ENCODE results near the gene INTS7. TPM values are rescaled to one million over a fixed set of nuclear protein-coding genes. Genes with fewer than 3 reads are reported as not detected.
A peak's percentile ranks its signal among the peaks of the same experiment; 100 is the strongest.

Gene INTS7
- total RNA-seq (ENCODE audit: low replicate concordance), result 17.1 and 20.7 TPM in 2 replicates

DNA sequence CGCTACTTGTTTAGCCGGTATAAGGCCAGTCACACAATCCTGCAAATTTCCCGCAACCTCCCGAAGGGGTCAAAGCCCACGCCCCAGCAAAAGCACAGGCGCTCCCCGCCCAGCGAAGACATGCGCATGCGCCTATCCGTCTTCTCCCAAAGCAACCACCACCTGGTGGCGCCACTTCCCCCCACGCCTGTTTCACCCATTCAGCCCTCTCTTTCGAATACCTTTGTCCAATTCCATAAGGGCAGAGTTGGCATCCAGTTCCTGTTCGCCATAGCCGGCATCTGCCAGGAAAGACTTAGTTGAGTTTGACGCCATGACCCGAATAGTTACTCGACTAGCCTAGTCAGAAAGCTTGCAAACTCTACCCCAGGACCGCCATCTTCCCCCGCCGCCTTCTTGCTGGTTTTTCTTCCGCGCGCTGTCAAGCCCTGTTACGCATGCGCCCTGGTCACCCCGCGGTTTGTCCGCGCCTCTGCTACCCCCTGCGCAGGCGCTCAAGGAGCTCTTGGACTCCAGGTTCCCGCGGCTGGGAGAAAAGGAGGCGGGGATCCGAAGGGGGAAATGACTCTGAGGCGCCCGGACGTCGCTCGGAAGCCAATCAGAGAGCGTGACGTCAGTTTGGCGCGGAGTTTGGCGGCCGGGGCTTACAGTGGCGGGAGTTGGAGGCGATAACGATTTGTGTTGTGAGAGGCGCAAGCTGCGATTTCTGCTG, at the start of gene INTS7, which contains the start of gene DTL:
Gene INTS7 (minus strand): TSS at position 435 of the 712 bp plus-strand sequence. CDS start 120 bp downstream, at position 315.
Gene DTL (plus strand): TSS at position 626 of the 712 bp plus-strand sequence. CDS start 143 bp downstream, outside the sequence.
- peak within 1 kb of the TSS; percentile 87 for H3K27ac Mint-ChIP-seq
- Histone ChIP-seq H4K20me1 (ENCODE audit: low read depth) (peaks cover 39% of the 10 kb centered on the region), H3K4me3 (peak within 1 kb of the TSS; percentile 73), H3K4me1 (peaks cover 23% of the 10 kb centered on the region), H3K4me2 (peak within 1 kb of the TSS; percentile 90), H3F3A (ENCODE audit: low read depth) (peaks cover 8% of the 10 kb centered on the region), H3K79me2 (ENCODE audit: low read depth) (peaks cover 92% of the 10 kb centered on the region), H3K27ac (peak within 1 kb of the TSS; percentile 78), H3K9me3 (ENCODE audit: low read depth) (no peaks in the 10 kb centered on the region), H2AFZ (replicated peaks) (peak within 1 kb of the TSS; percentile 75), H3K36me3 (no peaks in the 10 kb centered on the region), H3K27me3 (no peaks in the 10 kb centered on the region), H3K9ac (peak within 1 kb of the TSS; percentile 81)
- peak; percentile 100 for DNase-seq (ENCODE audit: low spot score)
- no peaks in the 10 kb centered on the region for H3K9me3 Mint-ChIP-seq
- H3K36me3 Mint-ChIP-seq, result peaks cover 29% of the 10 kb centered on the region
- peak within 1 kb of the TSS; percentile 97 for H3K4me3 Mint-ChIP-seq
- no peak for TF ChIP-seq EZH2phosphoT487 (IDR thresholded peaks at IDR 0.05)
- TF ChIP-seq, protein P1, sequence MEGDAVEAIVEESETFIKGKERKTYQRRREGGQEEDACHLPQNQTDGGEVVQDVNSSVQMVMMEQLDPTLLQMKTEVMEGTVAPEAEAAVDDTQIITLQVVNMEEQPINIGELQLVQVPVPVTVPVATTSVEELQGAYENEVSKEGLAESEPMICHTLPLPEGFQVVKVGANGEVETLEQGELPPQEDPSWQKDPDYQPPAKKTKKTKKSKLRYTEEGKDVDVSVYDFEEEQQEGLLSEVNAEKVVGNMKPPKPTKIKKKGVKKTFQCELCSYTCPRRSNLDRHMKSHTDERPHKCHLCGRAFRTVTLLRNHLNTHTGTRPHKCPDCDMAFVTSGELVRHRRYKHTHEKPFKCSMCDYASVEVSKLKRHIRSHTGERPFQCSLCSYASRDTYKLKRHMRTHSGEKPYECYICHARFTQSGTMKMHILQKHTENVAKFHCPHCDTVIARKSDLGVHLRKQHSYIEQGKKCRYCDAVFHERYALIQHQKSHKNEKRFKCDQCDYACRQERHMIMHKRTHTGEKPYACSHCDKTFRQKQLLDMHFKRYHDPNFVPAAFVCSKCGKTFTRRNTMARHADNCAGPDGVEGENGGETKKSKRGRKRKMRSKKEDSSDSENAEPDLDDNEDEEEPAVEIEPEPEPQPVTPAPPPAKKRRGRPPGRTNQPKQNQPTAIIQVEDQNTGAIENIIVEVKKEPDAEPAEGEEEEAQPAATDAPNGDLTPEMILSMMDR (IDR thresholded peaks at IDR 0.05), result peak; percentile 91
- H3K4me1 Mint-ChIP-seq, result peaks cover 47% of the 10 kb centered on the region
- no peaks in the 10 kb centered on the region for H3K27me3 Mint-ChIP-seq (ENCODE audit: insufficient read depth, low read depth)

GRCh38 chr1:212082765-212083406, 47.5 kb upstream of the INTS7 start:
- TF ChIP-seq, protein P1 (IDR thresholded peaks at IDR 0.05), result no peak
- TF ChIP-seq EZH2phosphoT487 (IDR thresholded peaks at IDR 0.05), result no peak
- TF ChIP-seq EZH2 (IDR thresholded peaks at IDR 0.05), result no peak
- Histone ChIP-seq H3K4me2 (no peak overlapping the region), H3K27me3 (no peaks in the 10 kb centered on the region), H3K4me3 (no peak overlapping the region), H3F3A (ENCODE audit: low read depth) (no peaks in the 10 kb centered on the region), H3K27ac (no peak overlapping the region), H3K9me3 (ENCODE audit: low read depth) (no peaks in the 10 kb centered on the region), H3K36me3 (peaks cover 46% of the 10 kb centered on the region), H2AFZ (replicated peaks) (no peak overlapping the region), H3K9ac (no peak overlapping the region), H3K79me2 (ENCODE audit: low read depth) (no peaks in the 10 kb centered on the region), H4K20me1 (ENCODE audit: low read depth) (no peaks in the 10 kb centered on the region), H3K4me1 (no peaks in the 10 kb centered on the region)
- Mint-ChIP-seq H3K4me3 (no peak overlapping the region), H3K9me3 (no peaks in the 10 kb centered on the region), H3K27me3 (ENCODE audit: insufficient read depth, low read depth) (peaks cover 4% of the 10 kb centered on the region), H3K36me3 (peaks cover 22% of the 10 kb centered on the region), H3K27ac (no peak overlapping the region), H3K4me1 (no peaks in the 10 kb centered on the region)
- no peak for DNase-seq (ENCODE audit: low spot score)

GRCh38 chr1:212078826-212079225, 43.5 kb upstream of the INTS7 start:
- H3K4me3 ChIP-seq, result no peak overlapping the region
- no peak overlapping the region for H3K27ac Mint-ChIP-seq
- H3K9me3 ChIP-seq (ENCODE audit: low read depth), result no peaks in the 10 kb centered on the region
- no peaks in the 10 kb centered on the region for H3K4me1 Mint-ChIP-seq
- H3K9ac ChIP-seq, result no peak overlapping the region
- no peaks in the 10 kb centered on the region for H3K79me2 ChIP-seq (ENCODE audit: low read depth)
- no peaks in the 10 kb centered on the region for H3K9me3 Mint-ChIP-seq
- H3K4me3 Mint-ChIP-seq, result no peak overlapping the region
- no peak for DNase-seq (ENCODE audit: low spot score)
- no peaks in the 10 kb centered on the region for H4K20me1 ChIP-seq (ENCODE audit: low read depth)
- no peak for TF ChIP-seq EZH2phosphoT487 (IDR thresholded peaks at IDR 0.05)
- TF ChIP-seq, protein P1 (IDR thresholded peaks at IDR 0.05), result no peak
- no peak for TF ChIP-seq EZH2 (IDR thresholded peaks at IDR 0.05)
- no peak overlapping the region for H2AFZ ChIP-seq (replicated peaks)
- no peaks in the 10 kb centered on the region for H3F3A ChIP-seq (ENCODE audit: low read depth)
- peaks cover 35% of the 10 kb centered on the region for H3K36me3 ChIP-seq
- H3K36me3 Mint-ChIP-seq, result peaks cover 26% of the 10 kb centered on the region
- H3K4me2 ChIP-seq, result no peak overlapping the region
- no peak overlapping the region for H3K27ac ChIP-seq
- no peaks in the 10 kb centered on the region for H3K4me1 ChIP-seq
- no peaks in the 10 kb centered on the region for H3K27me3 ChIP-seq
- no peaks in the 10 kb centered on the region for H3K27me3 Mint-ChIP-seq (ENCODE audit: insufficient read depth, low read depth)

Measured in neural progenitor cell (in vitro differentiated cells).